Heart right ventricle (tissue), 16 donors: Measurements from ENCODE around the gene KLHDC7B. TPM values are rescaled to one million over a fixed set of nuclear protein-coding genes. Genes with fewer than 3 reads are reported as not detected.

Experiments
- ATAC-seq, 8 donors: fragments of 200-7000 bp; cut with Tn5 transposase; one replicate each; pipeline ENCODE4 v1.9.1; 2020; ENCODE audit warnings: mild to moderate bottlenecking in 8 of 8, moderate library complexity in 8 of 8, moderate number of reproducible peaks in 1 of 8
- DNase-seq, 2 donors: peaks; one replicate each; pipeline ENCODE4 v3.0.0-alpha.2; 2020
- H3K27ac ChIP-seq, 10 donors: fragments of 200-600 bp; sonication (generic) in 2 of 10; one replicate each; pipeline versions ENCODE4 v1.5.0 to v1.8.0; 2020 to 2022; ENCODE audit warnings: mild to moderate bottlenecking in 3 of 10
- H3K27me3 ChIP-seq, 7 donors: fragments of 200-600 bp; one replicate each; pipeline ENCODE4 v1.8.0; 2021 to 2022; ENCODE audit warnings: mild to moderate bottlenecking in 2 of 7
- H3K36me3 ChIP-seq, 9 donors: fragments of 200-600 bp; sonication (generic) in 1 of 9; one replicate each; pipeline versions ENCODE4 v1.5.0 to v1.8.0; 2020 to 2022; ENCODE audit warnings: mild to moderate bottlenecking in 2 of 9
- H3K4me1 ChIP-seq, 9 donors: fragments of 200-600 bp; sonication (generic) in 1 of 9; one replicate each; pipeline versions ENCODE4 v1.5.0 to v1.8.0; 2020 to 2022; ENCODE audit warnings: mild to moderate bottlenecking in 4 of 9
- H3K4me3 ChIP-seq, 10 donors: fragments of 200-600 bp; sonication (generic) in 2 of 10; one replicate each; pipeline versions ENCODE4 v1.5.0 to v1.8.0; 2020 to 2022; ENCODE audit warnings: mild to moderate bottlenecking in 7 of 10, moderate library complexity in 2 of 10
- H3K9me3 ChIP-seq, 11 donors: fragments of 200-600 bp in 10 of 11; sonication (generic) in 2 of 11; one replicate each; pipeline versions ENCODE4 v1.5.0 to v1.8.0; 2013 to 2022; ENCODE audit warnings: mild to moderate bottlenecking in 2 of 11, control low read depth in 1 of 11, moderate library complexity in 1 of 11
- CTCF ChIP-seq, 9 donors: fragments of 200-600 bp; sonication (generic) in 2 of 9; IDR thresholded peaks; one replicate each; pipeline versions ENCODE4 v1.5.0 to v1.8.0; 2021 to 2022; ENCODE audit warnings: antibody characterized with exemption in 9 of 9, mild to moderate bottlenecking in 5 of 9, moderate library complexity in 1 of 9
- WGBS, 2 donors: extraction: QIAGEN DNeasy Blood & Tissue Kit; methylation state at CpG; one replicate each; pipeline ENCODE4 v1.1.7; 2013; ENCODE audit warnings: inconsistent platforms in 1 of 2; 5-methylcytosine and 5-hydroxymethylcytosine counted together
- intact Hi-C, 10 donors: fragments of 100-400 bp; cut with DNase I; formaldehyde crosslinking; loops; one replicate each; pipeline versions ENCODE4 v1.11.1 to v1.14.2; 2022
- polyA plus RNA-seq, 2 donors: library from polyadenylated mRNA; stranded (reverse); fragments of 200-250 nt; gene quantifications; one replicate each; pipeline ENCODE4 v1.2.3, GENCODE V29; 2013
- total RNA-seq, 10 donors: library from RNA; stranded (reverse); fragmentation: NEBNext Ultra II Directional in 3 of 10; extraction: Animal tissue kit (Norgen Biotek cat#: 25700) in 3 of 10; gene quantifications; one replicate each; pipeline versions ENCODE4 v1.2.1 to v1.2.4, GENCODE V29; 2021 to 2023
- donor health status: Arrhythmogenic right ventricular cardiomyopathy.
- donor health status: ischemic (EF 13 %, LVEDD 7.1; RV severe dilation, severe dysfunction).
- donor health status: healthy with polysubstance abuse.
- donor health status: DM: no; HTN: yes; CAD: no.
- donor health status: DM: no; HTN: no; CAD: no.
- donor health status: ischemic (EF 25% LVEDD 6.9; RV normal size, moderate dysfunction).
- donor health status: ischemic (EF 25% LVEDD 5.7; RV mildly dilated, moderate dysfunction).
- donor health status: healthy.
- donor health status: DM: yes; HTN: yes; CAD: no.
- donor health status: Ischemic cardiomyopathy.
- donor health status: ischemic (EF 35%, LVEDD 5.7; RV mildly dilated, moderate dysfunction).
- donor health status: nonischemic (EF 11% LVEDD 7.7; RV severe dilation, severe dysfunction).
- donor health status: DM: yes; HTN: yes; CAD: no.
- donor health status: PGD.
- donor health status: ischemic (EF 29% LVEDD 5.4; RV normal size, mild dysfunction).
- donor health status: nonischemic (EF 23%, LVEDD 6.1; RV moderate dilation, normal function).

KLHDC7B gene
- total and polyA plus RNA-seq, 12 donors = 0.10 to 1.3 (median 0.13) TPM; not detected in 7

- no peaks in the 10 kb centered on the region for H3K27me3 ChIP-seq
- ATAC-seq = peak in 6 of 8 donors; percentile 0 to 35 (median 20)
- 9 to 26% methylated on average over 51 to 63 of the region's 63 CpGs for WGBS, 2 donors
- intact Hi-C loops = loop anchor here in 3 of 10 donors (5.0 kb wide), 1 partner anchor 44 kb away; no protein-coding TSS in a partner anchor
- peak; percentile 55 to 66 for DNase-seq
- peak within 1 kb of the TSS; percentile 80 to 100 (median 96) for H3K27ac ChIP-seq
- peak in 6 of 9 donors; percentile 9 to 43 (median 34) for TF ChIP-seq CTCF (IDR thresholded peaks at IDR 0.05)
- H3K9me3 ChIP-seq = no peaks in the 10 kb centered on the region
- H3K4me1 ChIP-seq = peaks cover 5 to 62% (median 48%) of the 10 kb centered on the region in 9 donors
- peak within 1 kb of the TSS; percentile 29 to 62 (median 56) for H3K4me3 ChIP-seq
- peaks cover 0 to 61% (median 8%) of the 10 kb centered on the region in 9 donors for H3K36me3 ChIP-seq
Observed at GRCh38 chr22:50577987-50578775, 32.5 kb downstream of the KLHDC7B start, which contains the start of gene CPT1B. TSS of gene CPT1B (minus strand) at chr22:50578427. CDS start at chr22:50577915, 512 bp downstream.

- H3K27me3 ChIP-seq = no peaks in the 10 kb centered on the region
- ATAC-seq = no peak
- peaks cover 5 to 69% (median 54%) of the 10 kb centered on the region in 9 donors for H3K4me1 ChIP-seq
- no peaks in the 10 kb centered on the region for H3K9me3 ChIP-seq
- WGBS, 2 donors = 42 to 49% methylated on average over 8 of the region's 8 CpGs
- intact Hi-C loops = loop anchor here in 3 of 10 donors (5.0 kb wide), 1 partner anchor 43 kb away; no protein-coding TSS in a partner anchor
- peaks cover 0 to 55% (median 8%) of the 10 kb centered on the region in 9 donors for H3K36me3 ChIP-seq
- peak overlapping the region; percentile 80 to 100 (median 96) for H3K27ac ChIP-seq
- peak overlapping the region in 3 of 10 donors; percentile 57 to 62 (median 62) for H3K4me3 ChIP-seq
- no peak for DNase-seq
- TF ChIP-seq CTCF (IDR thresholded peaks at IDR 0.05) = no peak
Observed at GRCh38 chr22:50578776-50579310, 33.1 kb downstream of the KLHDC7B start.

DNA sequence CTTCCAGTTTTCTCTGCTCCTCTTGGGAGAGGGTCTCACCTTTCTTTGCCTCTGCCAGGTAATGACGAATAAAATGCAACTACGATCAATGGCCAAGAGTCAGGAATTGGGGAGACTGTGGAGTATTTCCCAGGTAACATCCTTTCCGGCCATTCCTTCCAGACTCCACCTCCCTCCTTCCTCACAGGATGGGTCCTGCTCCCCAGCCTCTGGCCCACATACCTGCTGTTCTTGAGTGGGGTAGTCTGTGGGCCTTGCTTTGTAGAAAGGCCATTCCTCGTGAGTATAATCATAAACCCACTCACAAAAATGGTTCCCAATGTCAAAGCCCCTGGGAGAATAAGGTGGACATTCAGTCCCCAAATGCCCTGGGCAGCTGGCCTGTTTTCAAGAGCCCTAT, 34.1 kb downstream of the KLHDC7B start:
- no peaks in the 10 kb centered on the region for H3K9me3 ChIP-seq
- peaks cover 0 to 48% (median 8%) of the 10 kb centered on the region in 9 donors for H3K36me3 ChIP-seq
- peak overlapping the region in 9 of 10 donors; percentile 93 to 100 (median 96) for H3K27ac ChIP-seq
- H3K4me3 ChIP-seq = no peak overlapping the region
- H3K4me1 ChIP-seq = peaks cover 5 to 71% (median 55%) of the 10 kb centered on the region in 9 donors
- no peaks in the 10 kb centered on the region for H3K27me3 ChIP-seq
- ATAC-seq (no peak), DNase-seq (no peak)
- intact Hi-C loops = loop anchor here in 4 of 10 donors (5.0 kb wide), 2 partner anchors 43 to 57 kb away; no protein-coding TSS in a partner anchor
- WGBS, 2 donors = 95 to 96% methylated on average over 4 of the region's 4 CpGs
- TF ChIP-seq CTCF (IDR thresholded peaks at IDR 0.05) = no peak
